AG04449 (cell line): ENCODE data around the gene OR4D10.
"Not testable (repeated sequence)": the region's sequence is repeated elsewhere in the genome, so short reads cannot be mapped to it uniquely, and the experiment has no call there.

Experiments
- CTCF ChIA-PET: fragments of 350-600 bp; formaldehyde crosslinking; extraction: SDS; loops from one replicate; lab custom pipeline; 2021; ENCODE audit warnings: antibody characterized with exemption; lab: Yijun Ruan, JAX
- POLR2A ChIA-PET: fragments of 400-600, 350-600 bp; formaldehyde crosslinking; extraction: SDS; loops from one replicate; lab custom pipeline; 2020; ENCODE audit warnings: antibody characterized with exemption, inconsistent platforms; lab: Yijun Ruan, JAX
- DNase-seq: peaks from one replicate; pipeline ENCODE4 v3.0.0-alpha.2; 2010; ENCODE audit warnings: low read depth, low spot score
- H3K4me3 ChIP-seq: 2 replicates; pipeline ENCODE4 v1.5.1; 2011; ENCODE audit warnings: low read depth, mild to moderate bottlenecking, control low read depth, low read length
- CTCF ChIP-seq: IDR thresholded peaks from one replicate; pipeline ENCODE4 v1.5.1; 2011; ENCODE audit warnings: mild to moderate bottlenecking, moderate library complexity, low read length, control low read depth, inconsistent platforms; ENCODE audit not compliant: insufficient read depth; ENCODE audit errors: missing control alignments

Gene OR4D10

GRCh38 chr11:59436169-59436568, 36.9 kb upstream of the OR4D10 start, which contains the start of gene OR5A1:
Gene OR5A1 (plus strand): TSS chr11:59436469. CDS start chr11:59443169, 6,700 bp downstream.
- no peak for TF ChIP-seq CTCF
- no peak within 1 kb of the TSS for H3K4me3 ChIP-seq
- ChIA-PET POLR2A (no interaction called here), CTCF (interaction anchor here (0.8 to 1.6 kb wide), 2 partner anchors 10 to 266 kb away, joined by 3 to 6 read pairs; partner anchors contain the start of gene OR5A2)
- no peak for DNase-seq

GRCh38 chr11:59437770-59438169, 35.3 kb upstream of the OR4D10 start:
- no peak for DNase-seq
- H3K4me3 ChIP-seq = no peak overlapping the region
- POLR2A ChIA-PET = no interaction called here
- CTCF ChIA-PET = interaction anchor here (1.1 to 1.8 kb wide), 2 partner anchors 9 to 266 kb away, joined by 4 to 8 read pairs; partner anchors contain the start of gene DTX4
- TF ChIP-seq CTCF = no peak

GRCh38 chr11:59445624-59446023, 27.5 kb upstream of the OR4D10 start:
- POLR2A ChIA-PET, CTCF ChIA-PET: not testable (repeated sequence)

GRCh38 chr11:59448484-59448883, 24.6 kb upstream of the OR4D10 start:
- ChIA-PET CTCF (no interaction called here), POLR2A (no interaction called here)
- no peak for TF ChIP-seq CTCF
- DNase-seq = no peak
- H3K4me3 ChIP-seq = no peak overlapping the region

More at GRCh38 chr11:59445624-59446023, 27.5 kb upstream of the OR4D10 start:
- H3K4me3 ChIP-seq, DNase-seq: not testable (repeated sequence)

GRCh38 chr11:59456661-59457060, 16.5 kb upstream of the OR4D10 start, which contains the start of gene OR4D6:
Gene OR4D6 (plus strand): TSS chr11:59456961. CDS start chr11:59456961, 0 bp downstream.
- H3K4me3 ChIP-seq = no peak within 1 kb of the TSS
- no peak for TF ChIP-seq CTCF
- no peak for DNase-seq
- ChIA-PET CTCF (no interaction called here), POLR2A (no interaction called here)

GRCh38 chr11:59459916-59460315, 13.2 kb upstream of the OR4D10 start:
- ChIA-PET CTCF (interaction anchor here (1.4 kb wide), 1 partner anchor 30 kb away, joined by 4 read pairs; no protein-coding TSS in a partner anchor), POLR2A (no interaction called here)
- no peak overlapping the region for H3K4me3 ChIP-seq
- no peak for DNase-seq
- TF ChIP-seq CTCF = no peak

- H3K4me3 ChIP-seq = no peak overlapping the region
- ChIA-PET CTCF (no interaction called here), POLR2A (no interaction called here)
- TF ChIP-seq CTCF = no peak
- DNase-seq = no peak
These were observed 9.9 kb upstream of the OR4D10 start for GRCh38 chr11:59463190-59463641.
